ENCODE measurements around the gene PKD1L1.

PKD1L1 gene

DNA sequence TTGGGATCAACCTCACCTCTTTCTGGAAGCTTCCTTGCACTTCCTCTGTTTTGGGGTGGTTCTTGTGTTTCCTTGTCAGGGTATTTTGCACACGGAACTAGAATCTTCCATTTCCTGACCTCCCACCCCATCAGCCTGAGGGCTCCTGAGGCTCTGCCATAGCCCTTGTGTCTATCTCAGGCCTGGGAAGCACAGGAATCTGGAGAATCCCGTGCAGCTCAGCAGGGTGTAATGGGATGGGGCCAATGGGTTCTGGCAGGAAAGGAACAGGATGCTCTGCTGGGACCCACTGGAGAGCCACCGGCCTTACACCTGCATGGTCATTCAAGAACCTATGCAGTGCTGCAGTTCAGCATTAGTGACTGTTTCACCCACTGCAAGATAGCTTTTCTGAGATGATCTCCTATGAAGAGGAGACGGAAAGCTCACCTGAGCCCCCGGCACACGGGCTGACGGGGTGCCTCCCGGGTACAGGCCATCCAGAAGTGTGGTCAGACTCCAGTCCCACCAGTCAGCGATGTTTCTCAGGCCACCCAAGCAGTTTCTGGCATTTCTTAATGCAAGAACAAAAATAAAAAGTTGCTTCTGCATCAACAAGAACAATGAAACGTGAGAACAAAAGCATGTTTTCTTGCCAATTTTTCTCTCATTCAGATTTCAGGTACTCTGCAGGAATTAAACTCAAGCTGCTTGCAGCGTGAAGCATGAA is 133.2 kb downstream of the PKD1L1 start:
- TF ChIP-seq POLR2AphosphoS5 (IDR thresholded peaks at IDR 0.05; ENCODE audit: borderline replicate concordance, low read depth, low read length) (no peak), FOXP2 (optimal IDR thresholded peaks at IDR 0.05; ENCODE audit: control extremely low read depth, extremely low read length, insufficient read depth) (no peak), EZH2 (IDR thresholded peaks at IDR 0.05) (no peak)
- DNase-seq (ENCODE audit: low read depth, low spot score): no peak
- H3K27ac ChIP-seq: no peak overlapping the region
- no peaks in the 10 kb centered on the region for H3K36me3 ChIP-seq (ENCODE audit: insufficient read depth, low read length)
- H3K9ac ChIP-seq (ENCODE audit: insufficient read length): no peak overlapping the region
- no peaks in the 10 kb centered on the region for H3K9me3 ChIP-seq (ENCODE audit: low read depth, low read length)
- H3K4me3 ChIP-seq: no peak overlapping the region

DNA sequence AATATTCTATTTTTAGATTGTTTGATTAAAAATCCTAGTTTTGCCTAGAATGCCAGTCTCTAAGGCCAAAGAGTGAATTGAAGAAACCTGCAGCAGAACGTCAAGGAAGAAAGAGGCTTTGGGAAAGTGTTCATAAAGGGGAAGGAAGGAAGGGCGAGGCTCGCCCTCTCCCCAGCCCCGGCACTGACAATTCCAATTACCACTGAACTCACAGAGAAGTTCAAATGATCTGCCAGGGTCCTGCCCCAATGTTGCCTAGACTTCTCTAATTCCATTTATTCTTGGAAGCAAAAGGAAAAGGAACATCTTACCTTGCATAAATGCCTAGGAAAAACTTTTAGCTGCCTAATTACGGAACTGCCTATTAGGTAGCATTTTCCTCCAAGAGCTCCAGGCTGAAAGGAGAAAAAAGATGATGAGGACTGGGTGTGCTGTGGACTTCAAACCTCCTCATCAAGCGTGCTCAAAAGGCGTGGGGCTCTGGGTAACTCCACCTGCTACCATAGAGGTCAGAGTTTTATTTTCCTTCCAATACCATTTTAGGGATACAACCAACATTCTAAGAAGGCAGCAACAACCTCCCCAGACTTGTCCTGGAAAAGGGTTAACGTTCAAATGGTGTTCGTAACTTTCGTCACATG is 134.5 kb downstream of the PKD1L1 start:
- Histone ChIP-seq H3K4me3 (no peak overlapping the region), H3K9me3 (ENCODE audit: low read depth, low read length) (no peaks in the 10 kb centered on the region), H3K36me3 (ENCODE audit: insufficient read depth, low read length) (no peaks in the 10 kb centered on the region), H3K9ac (ENCODE audit: insufficient read length) (no peak overlapping the region), H3K27ac (no peak overlapping the region)
- no peak for DNase-seq (ENCODE audit: low read depth, low spot score)
- TF ChIP-seq POLR2AphosphoS5 (IDR thresholded peaks at IDR 0.05; ENCODE audit: borderline replicate concordance, low read depth, low read length) (no peak), EZH2 (IDR thresholded peaks at IDR 0.05) (no peak), FOXP2 (optimal IDR thresholded peaks at IDR 0.05; ENCODE audit: control extremely low read depth, extremely low read length, insufficient read depth) (no peak)

DNA sequence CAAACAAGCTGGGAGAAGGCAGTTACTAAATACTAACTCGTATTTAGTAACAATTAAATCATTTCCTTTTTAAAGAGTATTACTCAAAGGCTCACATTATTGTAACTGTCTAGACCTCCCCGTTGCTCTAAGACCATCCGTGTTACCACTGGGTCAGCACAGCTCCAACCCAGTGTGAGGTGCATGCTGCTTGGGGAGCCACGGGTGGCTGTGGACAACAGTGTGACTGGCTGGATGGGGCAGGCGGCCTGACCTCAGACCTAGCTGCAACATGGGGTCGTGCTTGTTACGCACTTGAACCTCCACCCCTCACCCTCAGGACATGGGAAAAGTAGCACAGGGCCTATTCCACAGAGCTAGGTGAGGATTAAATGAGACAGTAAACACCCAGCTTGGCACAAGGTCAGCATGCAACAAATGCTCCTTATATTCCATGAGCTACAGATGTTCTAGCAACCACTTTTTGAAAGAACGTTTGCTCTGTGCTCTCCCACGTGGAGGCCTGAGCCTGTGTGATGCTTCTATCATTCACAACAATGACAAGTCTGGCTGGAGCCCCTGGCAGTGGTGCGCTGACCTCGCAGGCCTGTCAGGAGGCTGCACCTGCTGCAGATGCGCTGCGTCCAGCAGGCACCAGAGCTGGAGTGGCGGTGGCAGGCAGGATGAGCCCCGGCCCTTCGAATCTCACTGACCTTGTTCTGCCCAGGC is 135.7 kb downstream of the PKD1L1 start:
- TF ChIP-seq EZH2 (IDR thresholded peaks at IDR 0.05) (no peak), POLR2AphosphoS5 (IDR thresholded peaks at IDR 0.05; ENCODE audit: borderline replicate concordance, low read depth, low read length) (no peak), FOXP2 (optimal IDR thresholded peaks at IDR 0.05; ENCODE audit: control extremely low read depth, extremely low read length, insufficient read depth) (no peak)
- Histone ChIP-seq H3K4me3 (no peak overlapping the region), H3K27ac (no peak overlapping the region), H3K9me3 (ENCODE audit: low read depth, low read length) (no peaks in the 10 kb centered on the region), H3K9ac (ENCODE audit: insufficient read length) (no peak overlapping the region), H3K36me3 (ENCODE audit: insufficient read depth, low read length) (no peaks in the 10 kb centered on the region)
- DNase-seq (ENCODE audit: low read depth, low spot score): no peak

DNA sequence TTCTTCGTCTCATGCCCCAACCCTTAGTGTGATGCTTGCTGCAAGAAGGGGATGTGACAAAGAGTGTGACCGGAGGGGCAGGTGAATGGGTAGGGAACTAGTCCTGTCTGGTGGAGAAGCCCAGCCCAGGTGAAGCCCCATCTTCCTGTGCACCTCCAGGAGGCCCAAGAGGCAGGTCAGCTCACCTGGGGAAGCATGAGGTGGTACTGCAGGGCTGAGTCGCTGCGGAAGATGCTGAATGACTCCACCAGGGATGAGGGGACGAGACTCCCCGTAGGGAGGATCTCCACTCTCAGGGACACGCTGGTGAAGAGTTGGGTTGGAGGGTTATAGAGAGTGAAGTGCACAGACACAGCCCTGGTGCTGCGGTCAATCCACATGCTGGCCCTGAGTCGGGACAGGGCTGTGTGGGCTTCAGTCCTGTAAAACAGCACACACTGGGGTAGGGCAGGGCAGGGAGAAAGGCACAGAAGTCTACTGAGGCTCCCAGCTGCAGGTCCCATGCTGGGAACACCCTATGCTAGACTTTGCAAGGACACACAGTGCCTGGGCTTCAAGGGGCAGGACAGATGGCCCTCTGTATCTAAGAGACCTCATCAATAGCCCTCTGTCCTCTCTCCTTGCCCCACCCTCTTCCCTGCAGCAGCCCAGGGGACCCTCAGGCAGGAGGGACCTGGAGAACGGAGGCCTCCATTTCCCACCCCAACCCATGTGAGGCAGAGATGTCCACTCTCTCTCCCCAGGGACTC is 136.5 kb downstream of the PKD1L1 start:
- no peak overlapping the region for H3K9ac ChIP-seq (ENCODE audit: insufficient read length)
- no peak for DNase-seq (ENCODE audit: low read depth, low spot score)
- no peaks in the 10 kb centered on the region for H3K9me3 ChIP-seq (ENCODE audit: low read depth, low read length)
- H3K4me3 ChIP-seq: no peak overlapping the region
- no peak for TF ChIP-seq EZH2 (IDR thresholded peaks at IDR 0.05)
- no peak for TF ChIP-seq POLR2AphosphoS5 (IDR thresholded peaks at IDR 0.05; ENCODE audit: borderline replicate concordance, low read depth, low read length)
- TF ChIP-seq FOXP2 (optimal IDR thresholded peaks at IDR 0.05; ENCODE audit: control extremely low read depth, extremely low read length, insufficient read depth): no peak
- H3K27ac ChIP-seq: no peak overlapping the region
- no peaks in the 10 kb centered on the region for H3K36me3 ChIP-seq (ENCODE audit: insufficient read depth, low read length)

DNA sequence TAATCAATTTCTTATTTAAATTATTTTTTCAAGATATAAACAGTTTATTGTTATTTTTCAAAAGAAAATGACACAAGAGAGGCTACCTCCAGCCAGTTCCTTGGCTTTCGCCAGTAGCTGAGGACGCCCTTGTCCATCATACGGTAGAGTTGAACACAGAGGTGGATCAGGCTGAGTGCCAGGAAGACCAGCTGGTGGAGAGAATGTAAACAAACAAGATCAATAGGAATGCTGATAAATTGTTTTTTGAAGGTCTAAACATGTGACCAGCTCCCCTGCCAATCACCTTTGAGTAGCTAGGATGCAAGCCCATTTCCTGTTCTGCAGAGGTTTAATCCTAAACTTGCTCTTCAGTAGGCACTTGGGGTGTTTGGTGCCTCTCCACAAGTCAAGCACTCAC is 138.9 kb downstream of the PKD1L1 start:
- Histone ChIP-seq H3K9ac (ENCODE audit: insufficient read length) (no peak overlapping the region), H3K4me3 (no peak overlapping the region), H3K36me3 (ENCODE audit: insufficient read depth, low read length) (no peaks in the 10 kb centered on the region), H3K27ac (no peak overlapping the region), H3K9me3 (ENCODE audit: low read depth, low read length) (no peaks in the 10 kb centered on the region)
- DNase-seq (ENCODE audit: low read depth, low spot score): no peak
- no peak for TF ChIP-seq POLR2AphosphoS5 (IDR thresholded peaks at IDR 0.05; ENCODE audit: borderline replicate concordance, low read depth, low read length)
- TF ChIP-seq FOXP2 (optimal IDR thresholded peaks at IDR 0.05; ENCODE audit: control extremely low read depth, extremely low read length, insufficient read depth): no peak
- no peak for TF ChIP-seq EZH2 (IDR thresholded peaks at IDR 0.05)

DNA sequence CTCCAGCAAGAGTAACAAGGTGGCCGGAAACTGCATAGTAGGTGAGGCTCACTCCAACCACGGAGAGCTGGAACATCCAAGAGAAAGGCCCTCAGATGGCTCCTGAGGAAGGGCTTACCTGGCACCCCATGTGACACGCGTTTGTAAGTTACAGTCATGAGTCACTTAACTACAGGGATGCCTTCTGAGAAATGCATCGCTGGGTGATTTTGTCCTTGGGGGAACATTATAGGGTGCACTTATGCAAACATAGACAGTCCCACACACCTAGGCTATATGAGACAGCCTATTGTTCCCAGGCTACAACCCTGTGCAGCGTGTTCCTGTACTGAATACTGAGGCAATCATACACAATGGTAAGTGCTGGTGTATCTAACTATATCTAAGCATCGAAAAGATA is 139.9 kb downstream of the PKD1L1 start:
- TF ChIP-seq POLR2AphosphoS5 (IDR thresholded peaks at IDR 0.05; ENCODE audit: borderline replicate concordance, low read depth, low read length) (no peak), FOXP2 (optimal IDR thresholded peaks at IDR 0.05; ENCODE audit: control extremely low read depth, extremely low read length, insufficient read depth) (no peak), EZH2 (IDR thresholded peaks at IDR 0.05) (no peak)
- Histone ChIP-seq H3K4me3 (no peak overlapping the region), H3K9ac (ENCODE audit: insufficient read length) (no peak overlapping the region), H3K27ac (no peak overlapping the region), H3K36me3 (ENCODE audit: insufficient read depth, low read length) (no peaks in the 10 kb centered on the region), H3K9me3 (ENCODE audit: low read depth, low read length) (no peaks in the 10 kb centered on the region)
- no peak for DNase-seq (ENCODE audit: low read depth, low spot score)

DNA sequence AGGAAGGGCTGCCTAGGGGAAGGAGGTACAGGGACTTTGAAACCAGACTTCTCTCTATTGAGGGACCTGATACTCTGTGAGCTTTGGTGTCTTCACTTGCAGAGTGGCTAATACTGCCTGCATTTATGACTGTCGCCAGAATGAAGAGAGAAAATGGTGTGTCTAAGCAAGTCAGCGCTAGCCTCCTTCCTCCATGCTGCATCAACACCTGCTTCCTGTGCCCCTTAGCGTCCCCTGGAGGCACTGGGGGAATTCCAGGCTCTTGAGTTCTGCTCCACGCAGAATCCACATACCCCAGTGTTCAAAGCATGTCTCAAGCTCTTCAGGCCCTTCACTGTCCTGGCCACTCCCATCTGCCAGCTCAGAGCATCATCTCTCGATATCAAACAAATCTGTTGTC is 140.5 kb downstream of the PKD1L1 start:
- Histone ChIP-seq H3K4me3 (no peak overlapping the region), H3K36me3 (ENCODE audit: insufficient read depth, low read length) (no peaks in the 10 kb centered on the region), H3K27ac (no peak overlapping the region), H3K9ac (ENCODE audit: insufficient read length) (no peak overlapping the region), H3K9me3 (ENCODE audit: low read depth, low read length) (no peaks in the 10 kb centered on the region)
- no peak for DNase-seq (ENCODE audit: low read depth, low spot score)
- no peak for TF ChIP-seq FOXP2 (optimal IDR thresholded peaks at IDR 0.05; ENCODE audit: control extremely low read depth, extremely low read length, insufficient read depth)

DNA sequence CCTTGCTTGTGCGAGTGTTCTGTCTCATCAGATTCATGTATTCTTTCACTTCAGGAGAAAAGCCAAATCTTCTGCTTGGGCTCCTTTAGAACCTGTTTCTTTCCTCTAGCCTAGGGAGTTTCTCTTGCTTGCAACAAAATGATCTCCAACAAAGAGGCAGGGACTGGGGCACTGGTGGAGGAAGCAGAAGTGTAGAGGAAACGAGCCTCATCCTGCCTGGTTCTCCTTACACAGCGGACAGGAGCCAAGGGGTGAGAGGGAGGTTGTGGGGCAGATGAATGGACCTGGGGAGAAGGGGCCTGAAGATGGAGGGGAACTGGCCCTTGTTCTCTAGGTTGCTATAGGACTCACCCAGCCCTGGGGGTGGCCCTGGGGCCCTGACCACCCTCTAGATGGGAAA is 141.1 kb downstream of the PKD1L1 start:
- Histone ChIP-seq H3K9me3 (ENCODE audit: low read depth, low read length) (no peaks in the 10 kb centered on the region), H3K27ac (no peak overlapping the region), H3K9ac (ENCODE audit: insufficient read length) (no peak overlapping the region), H3K36me3 (ENCODE audit: insufficient read depth, low read length) (no peaks in the 10 kb centered on the region), H3K4me3 (no peak overlapping the region)
- TF ChIP-seq EZH2 (IDR thresholded peaks at IDR 0.05) (no peak), POLR2AphosphoS5 (IDR thresholded peaks at IDR 0.05; ENCODE audit: borderline replicate concordance, low read depth, low read length) (no peak), FOXP2 (optimal IDR thresholded peaks at IDR 0.05; ENCODE audit: control extremely low read depth, extremely low read length, insufficient read depth) (no peak)
- DNase-seq (ENCODE audit: low read depth, low spot score): no peak
